Osteoblast (primary cell): ENCODE data around the gene MED28. TPM values are rescaled to one million over a fixed set of nuclear protein-coding genes. Genes with fewer than 3 reads are reported as not detected.

Experiments
- DNase-seq: peaks from one replicate; pipeline ENCODE4 v3.0.0; 2011; ENCODE audit warnings: low spot score, mixed read lengths; ENCODE audit not compliant: insufficient read length; ENCODE audit errors: missing footprints
- H2AFZ ChIP-seq: 2 replicates; pipeline ENCODE4 v1.6.0; 2011; ENCODE audit warnings: mild to moderate bottlenecking, low read length
- H3K27ac ChIP-seq: 2 replicates; pipeline ENCODE4 v1.5.1; 2011; ENCODE audit warnings: mild to moderate bottlenecking, low read depth, low read length, moderate library complexity
- H3K27me3 ChIP-seq: 2 replicates; pipeline ENCODE4 v1.6.0; 2012; ENCODE audit warnings: mild to moderate bottlenecking, control low read depth, inconsistent platforms, low read length, moderate library complexity; ENCODE audit not compliant: insufficient read depth
- H3K36me3 ChIP-seq: 2 replicates; pipeline ENCODE4 v1.5.1; 2011; ENCODE audit warnings: mild to moderate bottlenecking, low read length, control low read depth, moderate library complexity; ENCODE audit not compliant: insufficient read depth
- H3K4me1 ChIP-seq: 2 replicates; pipeline ENCODE4 v1.5.1; 2011; ENCODE audit warnings: mild to moderate bottlenecking, low read length, control low read depth, moderate library complexity; ENCODE audit not compliant: insufficient read depth
- H3K4me2 ChIP-seq: 2 replicates; pipeline ENCODE4 v1.6.0; 2011; ENCODE audit warnings: mild to moderate bottlenecking, low read length; ENCODE audit not compliant: insufficient read depth
- H3K4me3 ChIP-seq: fragments of 200-600 bp; sonication (generic); 3 replicates; pipeline ENCODE4 v1.5.1; 2012; ENCODE audit warnings: mild to moderate bottlenecking, low read length, inconsistent platforms; ENCODE audit not compliant: insufficient read depth
- H3K79me2 ChIP-seq: 2 replicates; pipeline ENCODE4 v1.6.0; 2012; ENCODE audit warnings: mild to moderate bottlenecking, low read length, control low read depth, inconsistent platforms; ENCODE audit not compliant: insufficient read depth
- H3K9me3 ChIP-seq: 2 replicates; pipeline ENCODE4 v1.5.1; 2011; ENCODE audit warnings: low read depth, low read length, control low read depth
- H4K20me1 ChIP-seq: 2 replicates; pipeline ENCODE4 v1.6.0; 2012; ENCODE audit warnings: mild to moderate bottlenecking, low read length, control low read depth; ENCODE audit not compliant: insufficient read depth
- total RNA-seq: library from RNA; depleted of rRNA; stranded (reverse); fragments of >200 nt; gene quantifications from 2 replicates; pipeline ENCODE4 v1.2.3, GENCODE V29; 2012
- TF ChIP-seq, protein P1 (sequence below): IDR thresholded peaks from 2 replicates; pipeline ENCODE4 v1.5.1; 2011; ENCODE audit warnings: mild to moderate bottlenecking, low read depth, low read length, moderate library complexity; ENCODE audit errors: extremely low read depth

MED28 gene
- total RNA-seq, 1 donor, result 10.9 TPM

DNA sequence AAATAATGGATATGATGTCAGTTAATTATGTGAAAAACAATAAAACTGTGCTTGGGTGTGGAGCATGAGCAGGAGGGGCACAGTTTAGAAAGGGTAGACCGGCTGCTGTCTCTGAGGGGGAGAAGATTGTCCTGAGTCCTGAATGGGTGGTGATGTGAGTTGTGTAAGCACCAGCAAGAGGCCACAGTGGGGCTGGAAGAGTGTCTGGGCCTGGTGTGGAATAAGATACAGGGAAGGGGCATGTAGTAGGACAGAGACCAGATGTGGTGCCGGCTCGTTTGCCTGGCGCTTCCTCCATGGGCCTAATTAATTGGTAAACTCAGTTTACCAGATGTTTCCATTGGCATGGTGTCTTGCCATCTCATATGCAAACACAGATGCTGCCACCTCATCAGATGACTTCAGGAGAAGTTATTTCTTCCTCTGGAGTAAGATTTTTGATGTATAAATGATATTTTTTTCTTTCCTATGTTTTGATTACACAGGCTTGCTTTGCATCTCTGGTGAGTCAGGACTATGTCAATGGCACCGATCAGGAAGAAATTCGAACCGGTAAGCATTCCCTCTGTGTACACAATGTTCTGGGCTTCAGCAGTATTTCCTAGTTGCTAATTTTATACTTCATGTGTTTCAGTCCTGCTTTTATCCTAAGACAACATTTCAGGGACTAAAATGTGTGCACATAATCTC, 5.1 kb downstream of the MED28 start:
- Histone ChIP-seq H3K4me3 (no peak overlapping the region), H3K9me3 (no peaks in the 10 kb centered on the region), H3K27ac (peak overlapping the region; percentile 50), H3K79me2 (peaks cover 86% of the 10 kb centered on the region), H3K36me3 (peaks cover 50% of the 10 kb centered on the region), H3K4me2 (peak overlapping the region; percentile 30), H4K20me1 (peaks cover 59% of the 10 kb centered on the region), H2AFZ (no peak overlapping the region), H3K4me1 (peaks cover 26% of the 10 kb centered on the region), H3K27me3 (no peaks in the 10 kb centered on the region)
- TF ChIP-seq, protein P1, sequence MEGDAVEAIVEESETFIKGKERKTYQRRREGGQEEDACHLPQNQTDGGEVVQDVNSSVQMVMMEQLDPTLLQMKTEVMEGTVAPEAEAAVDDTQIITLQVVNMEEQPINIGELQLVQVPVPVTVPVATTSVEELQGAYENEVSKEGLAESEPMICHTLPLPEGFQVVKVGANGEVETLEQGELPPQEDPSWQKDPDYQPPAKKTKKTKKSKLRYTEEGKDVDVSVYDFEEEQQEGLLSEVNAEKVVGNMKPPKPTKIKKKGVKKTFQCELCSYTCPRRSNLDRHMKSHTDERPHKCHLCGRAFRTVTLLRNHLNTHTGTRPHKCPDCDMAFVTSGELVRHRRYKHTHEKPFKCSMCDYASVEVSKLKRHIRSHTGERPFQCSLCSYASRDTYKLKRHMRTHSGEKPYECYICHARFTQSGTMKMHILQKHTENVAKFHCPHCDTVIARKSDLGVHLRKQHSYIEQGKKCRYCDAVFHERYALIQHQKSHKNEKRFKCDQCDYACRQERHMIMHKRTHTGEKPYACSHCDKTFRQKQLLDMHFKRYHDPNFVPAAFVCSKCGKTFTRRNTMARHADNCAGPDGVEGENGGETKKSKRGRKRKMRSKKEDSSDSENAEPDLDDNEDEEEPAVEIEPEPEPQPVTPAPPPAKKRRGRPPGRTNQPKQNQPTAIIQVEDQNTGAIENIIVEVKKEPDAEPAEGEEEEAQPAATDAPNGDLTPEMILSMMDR, result no peak
- DNase-seq, result peak; percentile 60

DNA sequence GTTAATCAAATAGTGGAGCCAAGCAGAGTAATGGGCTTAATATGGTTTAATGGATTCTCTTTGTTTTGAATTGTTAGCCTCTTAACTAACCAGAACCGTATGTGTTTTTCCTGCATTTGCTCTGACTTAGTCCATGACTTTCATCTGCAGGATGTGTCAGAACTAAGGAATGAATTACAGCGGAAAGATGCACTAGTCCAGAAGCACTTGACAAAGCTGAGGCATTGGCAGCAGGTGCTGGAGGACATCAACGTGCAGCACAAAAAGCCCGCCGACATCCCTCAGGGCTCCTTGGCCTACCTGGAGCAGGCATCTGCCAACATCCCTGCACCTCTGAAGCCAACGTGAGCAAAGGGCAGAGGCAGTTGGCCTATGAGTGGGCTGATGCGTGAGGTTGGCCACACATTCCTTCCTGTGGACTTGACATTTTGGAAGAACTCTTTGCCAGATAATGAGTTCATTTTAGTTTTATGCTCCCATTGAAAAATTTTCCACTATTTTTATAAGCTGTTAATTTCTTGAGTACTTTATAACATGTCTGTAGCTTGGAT, 9.1 kb downstream of the MED28 start:
- peaks cover 80% of the 10 kb centered on the region for H3K36me3 ChIP-seq
- no peak overlapping the region for H3K27ac ChIP-seq
- no peaks in the 10 kb centered on the region for H3K9me3 ChIP-seq
- H3K79me2 ChIP-seq, result peaks cover 68% of the 10 kb centered on the region
- H2AFZ ChIP-seq, result no peak overlapping the region
- no peak overlapping the region for H3K4me3 ChIP-seq
- H3K27me3 ChIP-seq, result no peaks in the 10 kb centered on the region
- H3K4me2 ChIP-seq, result no peak overlapping the region
- TF ChIP-seq, protein P1, result no peak
- H3K4me1 ChIP-seq, result peaks cover 17% of the 10 kb centered on the region
- DNase-seq, result no peak
- peaks cover 28% of the 10 kb centered on the region for H4K20me1 ChIP-seq

DNA sequence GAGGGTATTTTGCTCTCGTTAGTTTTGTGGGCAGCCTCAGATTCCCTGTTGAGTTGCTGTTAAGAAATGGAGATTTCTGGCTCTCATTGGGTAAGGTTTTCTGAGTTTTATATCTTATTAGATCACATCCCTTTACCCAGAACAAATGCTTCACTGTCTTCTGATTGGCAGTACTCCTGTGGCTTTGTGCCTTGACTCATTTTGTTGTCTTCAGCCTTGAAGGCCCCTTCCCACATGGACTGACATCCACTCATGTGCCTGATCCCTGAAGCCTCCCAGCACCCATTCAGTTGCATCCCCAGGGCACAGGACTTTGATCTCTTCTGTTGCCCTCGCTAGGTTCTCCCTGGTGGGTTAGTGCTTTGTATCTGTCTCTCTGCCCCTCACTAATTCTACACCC, 10.4 kb downstream of the MED28 start:
- Histone ChIP-seq H3K36me3 (peaks cover 88% of the 10 kb centered on the region), H3K27ac (no peak overlapping the region), H3K4me3 (no peak overlapping the region), H3K27me3 (no peaks in the 10 kb centered on the region), H3K9me3 (no peaks in the 10 kb centered on the region), H4K20me1 (peaks cover 19% of the 10 kb centered on the region), H3K79me2 (peaks cover 64% of the 10 kb centered on the region), H2AFZ (no peak overlapping the region), H3K4me2 (no peak overlapping the region), H3K4me1 (peaks cover 4% of the 10 kb centered on the region)
- TF ChIP-seq, protein P1, result no peak
- DNase-seq, result no peak

DNA sequence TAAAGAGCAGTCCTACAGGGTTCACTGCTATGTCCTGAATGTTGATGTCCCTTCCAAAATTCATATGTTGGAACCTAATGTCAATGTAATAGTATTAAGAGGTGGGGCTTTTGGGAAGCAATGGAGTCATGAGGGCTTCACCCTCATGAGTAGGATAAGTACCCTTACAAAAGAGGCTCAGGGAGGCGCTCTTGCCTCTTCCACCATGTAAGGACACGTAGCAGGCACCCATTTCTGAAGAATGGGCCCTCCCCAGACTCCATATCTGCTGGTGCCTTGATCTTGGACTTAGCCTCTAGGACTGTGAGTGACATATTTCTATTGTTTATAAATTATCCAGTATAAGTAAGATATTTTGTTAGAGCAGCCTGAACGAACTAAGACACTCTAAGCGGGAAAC, 15.8 kb downstream of the MED28 start:
- H3K4me1 ChIP-seq, result no peaks in the 10 kb centered on the region
- H3K36me3 ChIP-seq, result peaks cover 76% of the 10 kb centered on the region
- DNase-seq, result no peak
- H4K20me1 ChIP-seq, result peaks cover 10% of the 10 kb centered on the region
- no peak overlapping the region for H3K4me3 ChIP-seq
- H3K4me2 ChIP-seq, result no peak overlapping the region
- H3K27me3 ChIP-seq, result no peaks in the 10 kb centered on the region
- TF ChIP-seq, protein P1, result no peak
- H3K27ac ChIP-seq, result no peak overlapping the region
- peaks cover 25% of the 10 kb centered on the region for H3K79me2 ChIP-seq
- no peak overlapping the region for H2AFZ ChIP-seq
- H3K9me3 ChIP-seq, result no peaks in the 10 kb centered on the region
